ENCODE measurements around the gene LIMS1. TPM values are rescaled to one million over a fixed set of nuclear protein-coding genes. Genes with fewer than 3 reads are reported as not detected.
"Not testable (repeated sequence)": the region's sequence is repeated elsewhere in the genome, so short reads cannot be mapped to it uniquely, and the experiment has no call there.

The LIMS1 gene
- polyA plus RNA-seq, 1 donor: 47.3 TPM

DNA sequence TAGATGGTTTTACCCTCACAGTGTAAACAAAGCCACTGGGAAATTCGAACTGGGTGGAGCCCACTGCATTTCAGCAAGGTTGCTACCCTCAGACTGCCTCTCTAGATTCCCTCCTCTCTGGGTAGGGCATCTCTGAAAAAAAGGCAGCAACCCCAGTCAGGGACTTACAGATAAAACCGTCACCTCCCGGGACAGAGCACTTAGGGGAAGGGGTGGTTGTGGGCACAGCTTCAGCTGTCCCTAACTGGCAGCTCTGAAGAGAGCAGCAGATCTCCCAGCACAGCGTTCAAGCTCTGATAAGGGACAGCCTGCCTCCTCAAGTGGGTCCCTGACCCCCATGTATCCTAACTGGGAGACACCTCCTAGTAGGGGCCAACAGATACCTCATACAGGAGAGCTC lies 109.6 kb downstream of the LIMS1 start:
- not testable (repeated sequence) for H3K9me3 ChIP-seq (ENCODE audit: control insufficient read depth, low read depth, low read length); H3K4me3 ChIP-seq (ENCODE audit: low read length); DNase-seq; H3K27ac ChIP-seq (ENCODE audit: low read length); H3K36me3 ChIP-seq (ENCODE audit: control insufficient read depth, insufficient read depth, low read length); H3K4me1 ChIP-seq (ENCODE audit: control insufficient read depth, insufficient read depth, low read length); H3K27me3 ChIP-seq (ENCODE audit: control insufficient read depth, insufficient read depth, low read length)
- no CpG with 5 or more reads among the region's 4 CpGs for WGBS (ENCODE audit: insufficient coverage, low lambda C conversion rate)

DNA sequence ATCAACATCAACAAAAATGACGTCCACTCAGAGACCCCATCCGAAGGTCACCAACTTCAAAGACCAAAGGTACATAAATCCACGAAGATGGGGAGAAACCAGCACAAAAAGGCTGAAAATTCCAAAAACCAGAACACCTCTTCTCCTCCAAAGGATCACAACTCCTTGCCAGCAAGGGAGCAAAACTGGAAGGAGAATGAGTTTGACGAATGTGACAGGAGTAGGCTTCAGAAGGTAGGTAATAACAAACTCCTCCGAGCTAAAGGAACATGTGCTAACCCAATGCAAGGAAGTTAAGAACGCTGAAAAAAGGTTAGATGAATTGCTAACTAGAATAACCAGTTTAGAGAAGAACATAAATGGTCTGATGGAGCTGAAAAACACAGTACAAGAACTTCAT lies 110.2 kb downstream of the LIMS1 start:
- not testable (repeated sequence) for H3K27ac ChIP-seq (ENCODE audit: low read length); H3K4me1 ChIP-seq (ENCODE audit: control insufficient read depth, insufficient read depth, low read length); H3K9me3 ChIP-seq (ENCODE audit: control insufficient read depth, low read depth, low read length); H3K27me3 ChIP-seq (ENCODE audit: control insufficient read depth, insufficient read depth, low read length); H3K36me3 ChIP-seq (ENCODE audit: control insufficient read depth, insufficient read depth, low read length); DNase-seq; H3K4me3 ChIP-seq (ENCODE audit: low read length)
- WGBS (ENCODE audit: insufficient coverage, low lambda C conversion rate): 100% methylated on average over 4 of the region's 6 CpGs

DNA sequence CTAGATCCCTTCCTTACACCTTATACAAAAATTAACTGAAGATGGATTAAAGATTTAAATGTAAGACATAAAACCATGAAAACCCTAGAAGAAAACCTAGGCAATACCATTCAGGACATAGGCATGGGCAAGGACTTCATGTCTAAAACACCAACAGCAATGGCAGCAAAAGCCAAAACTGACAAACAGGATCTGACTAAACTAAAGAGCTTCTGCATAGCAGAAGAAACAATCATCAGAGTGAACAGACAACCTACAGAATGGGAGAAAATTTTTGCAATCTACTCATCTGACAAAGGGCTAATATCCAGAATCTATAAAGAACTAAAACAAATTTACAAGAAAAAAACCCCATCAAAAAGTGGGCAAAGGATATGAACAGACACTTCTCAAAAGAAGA lies 114.5 kb downstream of the LIMS1 start:
- H3K4me1 ChIP-seq (ENCODE audit: control insufficient read depth, insufficient read depth, low read length); H3K4me3 ChIP-seq (ENCODE audit: low read length); H3K27me3 ChIP-seq (ENCODE audit: control insufficient read depth, insufficient read depth, low read length): not testable (repeated sequence)

DNA sequence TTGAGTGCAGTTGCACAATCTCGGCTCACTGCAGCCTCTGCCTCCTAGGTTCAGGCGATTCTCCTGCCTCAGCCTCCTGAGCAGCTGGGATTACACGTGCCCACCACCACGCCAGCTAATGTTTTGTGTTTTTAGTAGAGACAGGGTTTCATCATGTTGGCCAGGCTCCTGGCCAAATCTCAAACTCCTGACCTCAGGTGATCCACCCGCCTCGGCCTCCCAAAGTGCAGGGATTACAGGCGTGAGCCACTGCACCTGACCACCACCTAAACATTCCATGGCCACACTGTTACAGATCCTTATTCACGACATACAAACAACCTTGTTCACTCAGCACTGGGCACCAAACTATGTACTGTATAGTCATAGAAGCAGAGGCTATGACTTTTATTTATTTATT lies 116.2 kb downstream of the LIMS1 start:
- H3K4me3 ChIP-seq (ENCODE audit: low read length); H3K4me1 ChIP-seq (ENCODE audit: control insufficient read depth, insufficient read depth, low read length); H3K9me3 ChIP-seq (ENCODE audit: control insufficient read depth, low read depth, low read length); H3K36me3 ChIP-seq (ENCODE audit: control insufficient read depth, insufficient read depth, low read length); H3K27ac ChIP-seq (ENCODE audit: low read length); H3K27me3 ChIP-seq (ENCODE audit: control insufficient read depth, insufficient read depth, low read length); DNase-seq: not testable (repeated sequence)
- WGBS (ENCODE audit: insufficient coverage, low lambda C conversion rate): no CpG with 5 or more reads among the region's 8 CpGs

More for the DNA sequence above, 114.5 kb downstream of the LIMS1 start:
- H3K36me3 ChIP-seq (ENCODE audit: control insufficient read depth, insufficient read depth, low read length); H3K9me3 ChIP-seq (ENCODE audit: control insufficient read depth, low read depth, low read length); DNase-seq; H3K27ac ChIP-seq (ENCODE audit: low read length): not testable (repeated sequence)

DNA sequence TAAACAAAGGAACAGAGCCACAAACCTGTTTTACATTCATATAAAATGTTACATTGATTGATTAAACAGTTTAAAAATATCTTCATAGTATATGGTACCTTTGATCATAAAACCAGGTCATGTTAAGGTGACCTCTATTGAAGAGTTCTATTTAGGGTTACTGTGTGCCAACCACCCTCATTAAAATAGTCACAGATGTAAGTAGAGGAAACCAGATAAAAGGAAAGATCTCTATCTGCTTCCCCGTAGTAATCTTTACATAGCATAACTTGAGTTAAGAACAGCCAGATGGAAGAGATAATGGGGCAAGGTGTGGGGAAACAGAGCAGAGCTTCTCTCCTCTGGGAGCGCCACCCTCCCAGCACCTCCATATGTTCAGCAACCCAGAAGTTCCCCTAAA lies 117.2 kb downstream of the LIMS1 start:
- H3K36me3 ChIP-seq (ENCODE audit: control insufficient read depth, insufficient read depth, low read length); H3K27me3 ChIP-seq (ENCODE audit: control insufficient read depth, insufficient read depth, low read length); H3K27ac ChIP-seq (ENCODE audit: low read length); DNase-seq; H3K4me1 ChIP-seq (ENCODE audit: control insufficient read depth, insufficient read depth, low read length); H3K9me3 ChIP-seq (ENCODE audit: control insufficient read depth, low read depth, low read length); H3K4me3 ChIP-seq (ENCODE audit: low read length): not testable (repeated sequence)
- no CpG with 5 or more reads among the region's 2 CpGs for WGBS (ENCODE audit: insufficient coverage, low lambda C conversion rate)

DNA sequence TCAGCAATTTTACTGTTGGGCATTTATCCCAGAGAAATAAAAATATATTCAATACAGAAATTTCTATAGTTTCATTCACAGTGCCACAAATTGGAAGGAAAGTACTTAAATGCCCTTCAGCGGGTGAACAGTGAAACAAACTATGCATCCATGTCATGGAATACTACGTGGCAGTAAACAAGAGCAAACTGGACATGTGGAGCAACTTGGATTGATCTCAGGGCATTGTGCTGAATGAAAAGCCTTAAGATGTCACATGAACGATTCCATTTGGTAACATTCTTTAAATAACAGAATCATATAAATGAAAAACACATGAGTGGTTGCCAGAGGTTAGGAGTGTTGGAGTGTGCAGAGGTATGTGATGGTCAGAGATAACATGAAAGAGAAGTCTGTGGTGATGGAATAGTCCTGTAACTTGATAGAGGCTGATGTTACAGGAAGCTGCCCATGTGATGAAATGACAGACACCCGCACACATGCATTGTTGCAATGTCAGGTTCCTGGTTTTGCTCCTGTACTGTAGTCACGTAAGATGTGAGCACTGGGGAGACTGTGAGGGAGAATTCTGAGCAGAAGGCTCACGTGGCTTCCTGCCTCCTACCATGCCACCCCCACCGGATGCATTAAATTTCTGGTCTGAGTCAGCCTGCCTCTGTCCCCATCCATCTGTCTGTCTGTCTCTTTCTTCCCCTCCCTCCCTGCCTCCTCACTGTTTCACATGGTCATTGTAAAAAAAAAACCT lies 118.1 kb downstream of the LIMS1 start:
- not testable (repeated sequence) for DNase-seq; H3K36me3 ChIP-seq (ENCODE audit: control insufficient read depth, insufficient read depth, low read length); H3K27me3 ChIP-seq (ENCODE audit: control insufficient read depth, insufficient read depth, low read length); H3K4me3 ChIP-seq (ENCODE audit: low read length); H3K27ac ChIP-seq (ENCODE audit: low read length); H3K4me1 ChIP-seq (ENCODE audit: control insufficient read depth, insufficient read depth, low read length); H3K9me3 ChIP-seq (ENCODE audit: control insufficient read depth, low read depth, low read length)
- no CpG with 5 or more reads among the region's 7 CpGs for WGBS (ENCODE audit: insufficient coverage, low lambda C conversion rate)

DNA sequence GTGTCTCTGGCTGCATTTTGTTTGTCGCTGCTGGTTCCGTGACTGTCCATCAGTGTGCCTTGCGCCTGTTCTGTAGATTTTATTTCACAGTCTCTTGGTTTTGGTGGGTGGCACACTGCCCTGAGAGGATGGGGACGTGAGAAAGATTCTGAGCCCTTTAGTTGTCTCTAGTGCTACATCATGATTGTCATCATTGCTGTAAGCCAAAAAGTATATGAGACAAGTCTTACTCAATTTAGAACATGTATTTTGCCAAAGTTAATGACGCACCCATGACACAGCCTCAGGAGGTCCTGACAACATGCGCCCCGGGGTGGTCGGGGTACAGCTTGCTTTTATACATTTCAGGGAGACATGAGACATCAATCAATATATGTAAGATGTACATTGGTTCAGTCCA lies 119.2 kb downstream of the LIMS1 start:
- DNase-seq; H3K9me3 ChIP-seq (ENCODE audit: control insufficient read depth, low read depth, low read length); H3K36me3 ChIP-seq (ENCODE audit: control insufficient read depth, insufficient read depth, low read length); H3K4me3 ChIP-seq (ENCODE audit: low read length); H3K4me1 ChIP-seq (ENCODE audit: control insufficient read depth, insufficient read depth, low read length); H3K27me3 ChIP-seq (ENCODE audit: control insufficient read depth, insufficient read depth, low read length); H3K27ac ChIP-seq (ENCODE audit: low read length): not testable (repeated sequence)
- no CpG with 5 or more reads among the region's 8 CpGs for whole genome bisulfite sequencing (ENCODE audit: insufficient coverage, low lambda C conversion rate)

DNA sequence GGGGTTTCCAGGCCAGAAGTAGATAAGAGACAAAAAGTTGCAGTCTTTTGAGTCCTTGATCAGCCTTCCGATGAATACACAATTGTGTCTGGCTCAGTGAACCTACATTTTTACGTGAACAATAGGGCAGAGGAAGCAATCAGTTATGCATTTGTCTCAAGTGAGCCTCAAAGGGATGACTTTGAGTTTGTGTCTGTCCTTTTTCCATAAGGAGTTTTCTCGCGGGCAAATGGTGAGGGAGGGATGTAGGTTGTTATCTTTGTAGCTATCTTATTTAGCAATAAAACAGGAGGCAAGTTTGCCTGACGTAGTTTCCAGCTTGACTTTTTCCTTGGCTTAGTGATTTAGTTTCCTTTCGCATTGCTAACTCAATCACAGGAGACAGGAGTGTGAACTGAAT lies 119.6 kb downstream of the LIMS1 start:
- no CpG with 5 or more reads among the region's 6 CpGs for WGBS (ENCODE audit: insufficient coverage, low lambda C conversion rate)
- not testable (repeated sequence) for H3K4me3 ChIP-seq (ENCODE audit: low read length); H3K36me3 ChIP-seq (ENCODE audit: control insufficient read depth, insufficient read depth, low read length); H3K27ac ChIP-seq (ENCODE audit: low read length); H3K9me3 ChIP-seq (ENCODE audit: control insufficient read depth, low read depth, low read length); DNase-seq; H3K27me3 ChIP-seq (ENCODE audit: control insufficient read depth, insufficient read depth, low read length); H3K4me1 ChIP-seq (ENCODE audit: control insufficient read depth, insufficient read depth, low read length)

DNA sequence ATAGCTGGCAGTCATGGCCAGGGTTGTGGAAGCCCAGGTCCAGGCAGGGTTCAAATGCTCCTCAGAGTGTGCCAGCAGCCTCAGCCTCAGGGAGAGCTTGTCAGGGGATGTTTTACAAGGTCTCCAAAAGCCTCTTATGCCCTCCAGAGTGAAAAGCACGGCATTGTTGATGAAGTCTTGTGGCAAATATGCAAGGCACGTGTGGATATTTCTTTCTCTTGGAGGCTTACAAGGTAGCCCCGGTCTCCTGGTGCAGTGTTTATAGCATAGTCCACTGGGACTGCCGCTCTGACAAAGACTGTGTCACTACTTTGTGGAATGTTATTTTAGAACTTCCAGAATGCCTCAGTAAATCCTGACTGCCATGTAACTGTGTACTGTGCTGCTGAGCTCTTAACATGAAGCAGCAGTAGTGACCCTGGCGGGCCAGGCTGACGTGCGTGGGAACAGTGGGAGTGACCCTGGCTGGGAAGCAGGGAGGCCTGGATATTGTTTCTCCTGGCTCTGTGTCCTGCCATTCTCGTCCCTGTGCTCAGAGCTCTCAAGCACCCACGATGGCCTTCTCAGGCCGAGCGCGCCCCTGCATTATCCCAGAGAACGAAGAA lies 120.4 kb downstream of the LIMS1 start:
- H3K36me3 ChIP-seq (ENCODE audit: control insufficient read depth, insufficient read depth, low read length); H3K27me3 ChIP-seq (ENCODE audit: control insufficient read depth, insufficient read depth, low read length); H3K4me3 ChIP-seq (ENCODE audit: low read length); H3K4me1 ChIP-seq (ENCODE audit: control insufficient read depth, insufficient read depth, low read length); H3K27ac ChIP-seq (ENCODE audit: low read length); H3K9me3 ChIP-seq (ENCODE audit: control insufficient read depth, low read depth, low read length); DNase-seq: not testable (repeated sequence)
- no CpG with 5 or more reads among the region's 13 CpGs for WGBS (ENCODE audit: insufficient coverage, low lambda C conversion rate)

DNA sequence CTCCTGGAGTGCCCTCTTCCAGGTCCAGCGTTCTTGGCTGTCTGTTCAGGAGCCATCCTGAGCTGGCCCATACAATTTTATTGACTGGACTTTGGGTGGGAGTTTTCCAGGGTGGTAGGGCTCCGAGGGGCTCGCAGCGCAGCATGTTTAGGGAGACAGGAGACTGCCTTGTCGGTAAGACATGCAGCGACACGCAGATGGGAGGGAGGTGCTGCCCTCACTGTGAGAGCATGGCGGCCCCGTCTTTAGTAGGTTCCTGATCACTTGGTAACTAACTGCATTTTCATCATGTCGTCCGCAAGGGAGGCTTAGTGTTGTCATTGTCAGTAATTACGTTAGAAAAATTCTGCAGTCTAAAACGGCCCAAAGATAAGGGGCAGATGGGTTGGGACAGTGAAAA lies 121.0 kb downstream of the LIMS1 start:
- not testable (repeated sequence) for H3K27me3 ChIP-seq (ENCODE audit: control insufficient read depth, insufficient read depth, low read length)

DNA sequence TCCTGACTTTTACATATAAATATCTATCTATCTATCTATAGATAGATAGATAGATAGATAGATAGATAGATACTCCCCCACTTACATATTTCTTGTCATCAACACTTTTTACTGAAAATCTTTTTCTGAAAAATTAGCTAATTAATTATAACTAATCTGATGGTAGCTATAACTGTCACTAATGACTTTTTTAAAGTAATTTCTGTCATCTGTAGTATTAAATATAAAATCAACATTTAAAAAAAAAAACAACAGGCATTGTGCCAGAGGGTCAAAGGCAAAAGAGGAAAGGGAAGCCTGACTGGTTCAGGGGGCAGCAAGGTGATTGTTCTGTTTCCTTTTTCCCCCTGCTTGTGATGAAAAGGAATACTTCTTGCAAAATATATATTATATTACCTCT lies 122.0 kb downstream of the LIMS1 start:
- not testable (repeated sequence) for H3K4me3 ChIP-seq (ENCODE audit: low read length); DNase-seq; H3K27ac ChIP-seq (ENCODE audit: low read length); H3K4me1 ChIP-seq (ENCODE audit: control insufficient read depth, insufficient read depth, low read length); H3K36me3 ChIP-seq (ENCODE audit: control insufficient read depth, insufficient read depth, low read length); H3K9me3 ChIP-seq (ENCODE audit: control insufficient read depth, low read depth, low read length); H3K27me3 ChIP-seq (ENCODE audit: control insufficient read depth, insufficient read depth, low read length)

More for the DNA sequence above, 121.0 kb downstream of the LIMS1 start:
- H3K4me3 ChIP-seq (ENCODE audit: low read length); H3K27ac ChIP-seq (ENCODE audit: low read length); H3K36me3 ChIP-seq (ENCODE audit: control insufficient read depth, insufficient read depth, low read length); H3K4me1 ChIP-seq (ENCODE audit: control insufficient read depth, insufficient read depth, low read length); DNase-seq; H3K9me3 ChIP-seq (ENCODE audit: control insufficient read depth, low read depth, low read length): not testable (repeated sequence)
- WGBS (ENCODE audit: insufficient coverage, low lambda C conversion rate): no CpG with 5 or more reads among the region's 13 CpGs

All from large intestine (tissue), 3 donors.